ENCODE data around the gene FOXS1.

GRCh38 chr20:31819083-31819784 lies 26.2 kb downstream of the FOXS1 start, which contains the start of gene MYLK2:
- no peak for TF ChIP-seq CTCF (IDR thresholded peaks at IDR 0.05; ENCODE audit: insufficient read depth, low read length)
- TF ChIP-seq POLR2AphosphoS5 (IDR thresholded peaks at IDR 0.05; ENCODE audit: low read depth) = no peak
- TF ChIP-seq, protein P1, sequence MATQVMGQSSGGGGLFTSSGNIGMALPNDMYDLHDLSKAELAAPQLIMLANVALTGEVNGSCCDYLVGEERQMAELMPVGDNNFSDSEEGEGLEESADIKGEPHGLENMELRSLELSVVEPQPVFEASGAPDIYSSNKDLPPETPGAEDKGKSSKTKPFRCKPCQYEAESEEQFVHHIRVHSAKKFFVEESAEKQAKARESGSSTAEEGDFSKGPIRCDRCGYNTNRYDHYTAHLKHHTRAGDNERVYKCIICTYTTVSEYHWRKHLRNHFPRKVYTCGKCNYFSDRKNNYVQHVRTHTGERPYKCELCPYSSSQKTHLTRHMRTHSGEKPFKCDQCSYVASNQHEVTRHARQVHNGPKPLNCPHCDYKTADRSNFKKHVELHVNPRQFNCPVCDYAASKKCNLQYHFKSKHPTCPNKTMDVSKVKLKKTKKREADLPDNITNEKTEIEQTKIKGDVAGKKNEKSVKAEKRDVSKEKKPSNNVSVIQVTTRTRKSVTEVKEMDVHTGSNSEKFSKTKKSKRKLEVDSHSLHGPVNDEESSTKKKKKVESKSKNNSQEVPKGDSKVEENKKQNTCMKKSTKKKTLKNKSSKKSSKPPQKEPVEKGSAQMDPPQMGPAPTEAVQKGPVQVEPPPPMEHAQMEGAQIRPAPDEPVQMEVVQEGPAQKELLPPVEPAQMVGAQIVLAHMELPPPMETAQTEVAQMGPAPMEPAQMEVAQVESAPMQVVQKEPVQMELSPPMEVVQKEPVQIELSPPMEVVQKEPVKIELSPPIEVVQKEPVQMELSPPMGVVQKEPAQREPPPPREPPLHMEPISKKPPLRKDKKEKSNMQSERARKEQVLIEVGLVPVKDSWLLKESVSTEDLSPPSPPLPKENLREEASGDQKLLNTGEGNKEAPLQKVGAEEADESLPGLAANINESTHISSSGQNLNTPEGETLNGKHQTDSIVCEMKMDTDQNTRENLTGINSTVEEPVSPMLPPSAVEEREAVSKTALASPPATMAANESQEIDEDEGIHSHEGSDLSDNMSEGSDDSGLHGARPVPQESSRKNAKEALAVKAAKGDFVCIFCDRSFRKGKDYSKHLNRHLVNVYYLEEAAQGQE (IDR thresholded peaks at IDR 0.05; ENCODE audit: insufficient replicate concordance, low read depth) = no peak
